Measurements from ENCODE around the gene HOXD11. TPM values are rescaled to one million over a fixed set of nuclear protein-coding genes. Genes with fewer than 3 reads are reported as not detected.

The HOXD11 gene
- total and polyA plus RNA-seq, 2 of the 13 experiments (the other 11 are each of a cell fraction or from before 2014, with no cell fraction given), result not detected

GRCh38 chr2:176128172-176128981 lies 21.3 kb downstream of the HOXD11 start:
- Histone ChIP-seq H3K4me2 (ENCODE audit: low read depth, low read length) (no peak overlapping the region), H3K9ac (ENCODE audit: insufficient read depth, low read depth, low read length) (no peak overlapping the region), H3K4me1 (ENCODE audit: insufficient read depth, low read length) (no peaks in the 10 kb centered on the region), H2AFZ (ENCODE audit: low read length) (no peak overlapping the region), H3K79me2 (ENCODE audit: insufficient read depth, low read length) (no peaks in the 10 kb centered on the region), H4K20me1 (ENCODE audit: insufficient read depth, low read length) (no peaks in the 10 kb centered on the region; the same call in 1 of the 2 replicates), H3K27me3 (ENCODE audit: control insufficient read depth in 1 of 2, insufficient read depth in 2 of 2, low read length in 2 of 2) (peaks cover 13 to 81% of the 10 kb centered on the region in 2 experiments), H3K9me3 (ENCODE audit: low read length) (no peaks in the 10 kb centered on the region), H3K4me3 (replicated peaks in 1 of 3; ENCODE audit: insufficient read depth in 1 of 3, low read depth in 2 of 3, low read length in 3 of 3) (no peak overlapping the region), H3K36me3 (replicated peaks in 1 of 2; ENCODE audit: control insufficient read depth in 1 of 2, insufficient read depth in 2 of 2, low read length in 2 of 2) (no peaks in the 10 kb centered on the region), H3K27ac (ENCODE audit: extremely low read length, insufficient read depth, low read length) (no peak overlapping the region)
- 32% methylated on average over 48 of the region's 49 CpGs for WGBS (ENCODE audit: low lambda C conversion rate)
- in situ Hi-C loops (cut with HindIII; ENCODE audit: extremely low pct_ligation_motif_present, low pct_unique_long_range_greater_than_20kb) (loop anchor here (5.0 kb wide), 4 partner anchors 424 to 1019 kb away; no protein-coding TSS in a partner anchor), intact Hi-C loops (cut with micrococcal nuclease; ENCODE audit: unreplicated experiment) (no loop called here)
- no TSS peak for BruUV-seq (replicated peaks)
- POLR2A ChIA-PET, result no interaction called here
- ATAC-seq (no peak), FAIRE-seq (no peak), DNase-seq (ENCODE audit: low spot score) (no peak)
- CTCF ChIA-PET (ENCODE audit: low intra/inter-chr PET ratio, low total read pairs), result interaction anchor here (1.8 to 3.0 kb wide), 6 partner anchors 12 to 686 kb away, joined by 7 to 44 read pairs (median 15); no protein-coding TSS in a partner anchor
- TF ChIP-seq ZNF136 (CRISPR knock-in tag; IDR thresholded peaks at IDR 0.05; ENCODE audit: low read depth) (no peak), NBN (conservative IDR thresholded peaks at IDR 0.05) (no peak), HNRNPLL (IDR thresholded peaks at IDR 0.05; ENCODE audit: low read depth, low read length, poor library complexity, severe bottlenecking) (no peak), SP140L (CRISPR knock-in tag; IDR thresholded peaks at IDR 0.05; ENCODE audit: borderline replicate concordance) (no peak), CHCHD3 (CRISPR knock-in tag; IDR thresholded peaks at IDR 0.05) (no peak), DMAP1 (CRISPR knock-in tag; IDR thresholded peaks at IDR 0.05) (no peak), ZNF782 (CRISPR knock-in tag; IDR thresholded peaks at IDR 0.05; ENCODE audit: borderline replicate concordance) (no peak), BRCA1 (CRISPR knock-in tag; IDR thresholded peaks at IDR 0.05) (no peak), ZNF841 (CRISPR knock-in tag; IDR thresholded peaks at IDR 0.05; ENCODE audit: borderline replicate concordance) (no peak), MNT (IDR thresholded peaks at IDR 0.05) (no peak), HMG20A (CRISPR knock-in tag; IDR thresholded peaks at IDR 0.05; ENCODE audit: borderline replicate concordance) (no peak), ZNF615 (CRISPR knock-in tag; IDR thresholded peaks at IDR 0.05; ENCODE audit: borderline replicate concordance) (no peak), ZBTB7A (CRISPR knock-in tag; IDR thresholded peaks at IDR 0.05) (no peak), ZNF703 (CRISPR knock-in tag; IDR thresholded peaks at IDR 0.05; ENCODE audit: borderline replicate concordance) (no peak), SNRNP70 (IDR thresholded peaks at IDR 0.05; ENCODE audit: low read depth, low read length) (no peak), HNRNPUL1 (IDR thresholded peaks at IDR 0.05; ENCODE audit: low read depth, low read length) (no peak), SNAPC4 (CRISPR knock-in tag; IDR thresholded peaks at IDR 0.05) (no peak), RAD21 (CRISPR knock-in tag; IDR thresholded peaks at IDR 0.05) (no peak), NFE2 (CRISPR knock-in tag; IDR thresholded peaks at IDR 0.05) (no peak)
